Breast epithelium (tissue), 3 donors: ENCODE measurements around the gene LSM10.

ENCODE experiments used
- POLR2AphosphoS5 ChIP-seq, 3 donors: sonication (generic); formaldehyde crosslinking; IDR thresholded peaks; one replicate each; pipeline ENCODE4 v1.6.1; 2017; ENCODE audit warnings: antibody characterized with exemption in 3 of 3
- TF ChIP-seq, protein P1 (sequence below), 3 donors: fragments of 450-650 bp; IDR thresholded peaks; one replicate each; pipeline ENCODE4 v1.5.1; 2016 to 2017; ENCODE audit warnings: antibody characterized with exemption in 3 of 3, mild to moderate bottlenecking in 3 of 3, moderate library complexity in 3 of 3

DNA sequence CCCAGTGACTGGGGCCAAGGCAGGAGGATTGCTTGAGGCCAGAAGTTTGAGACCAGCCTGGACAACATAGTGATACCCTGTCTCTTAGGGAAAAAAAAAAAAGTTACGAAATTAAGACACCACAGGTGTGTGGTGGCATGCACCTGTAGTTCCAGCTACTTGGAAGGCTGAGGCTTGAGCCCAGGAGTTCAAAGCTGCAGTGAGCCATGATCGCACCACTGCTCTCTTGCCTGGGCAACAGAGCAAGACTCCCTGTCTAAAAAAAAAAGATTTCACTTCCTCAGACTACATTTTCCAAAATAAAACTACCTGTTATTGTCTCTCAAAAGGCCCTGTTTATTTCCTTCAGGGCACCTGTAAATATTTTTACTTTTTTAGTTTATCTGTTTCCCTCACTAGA lies 7.3 kb downstream of the LSM10 start:
- TF ChIP-seq POLR2AphosphoS5 (IDR thresholded peaks at IDR 0.05), result no peak
- TF ChIP-seq, protein P1, sequence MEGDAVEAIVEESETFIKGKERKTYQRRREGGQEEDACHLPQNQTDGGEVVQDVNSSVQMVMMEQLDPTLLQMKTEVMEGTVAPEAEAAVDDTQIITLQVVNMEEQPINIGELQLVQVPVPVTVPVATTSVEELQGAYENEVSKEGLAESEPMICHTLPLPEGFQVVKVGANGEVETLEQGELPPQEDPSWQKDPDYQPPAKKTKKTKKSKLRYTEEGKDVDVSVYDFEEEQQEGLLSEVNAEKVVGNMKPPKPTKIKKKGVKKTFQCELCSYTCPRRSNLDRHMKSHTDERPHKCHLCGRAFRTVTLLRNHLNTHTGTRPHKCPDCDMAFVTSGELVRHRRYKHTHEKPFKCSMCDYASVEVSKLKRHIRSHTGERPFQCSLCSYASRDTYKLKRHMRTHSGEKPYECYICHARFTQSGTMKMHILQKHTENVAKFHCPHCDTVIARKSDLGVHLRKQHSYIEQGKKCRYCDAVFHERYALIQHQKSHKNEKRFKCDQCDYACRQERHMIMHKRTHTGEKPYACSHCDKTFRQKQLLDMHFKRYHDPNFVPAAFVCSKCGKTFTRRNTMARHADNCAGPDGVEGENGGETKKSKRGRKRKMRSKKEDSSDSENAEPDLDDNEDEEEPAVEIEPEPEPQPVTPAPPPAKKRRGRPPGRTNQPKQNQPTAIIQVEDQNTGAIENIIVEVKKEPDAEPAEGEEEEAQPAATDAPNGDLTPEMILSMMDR (IDR thresholded peaks at IDR 0.05), result no peak
